ENCODE measurements around the gene KAT5. TPM values are rescaled to one million over a fixed set of nuclear protein-coding genes. Genes with fewer than 3 reads are reported as not detected.
"Not testable (repeated sequence)": the region's sequence is repeated elsewhere in the genome, so short reads cannot be mapped to it uniquely, and the experiment has no call there.

The KAT5 gene
- total RNA-seq, 1 donor from 2014 or later = 31.0 TPM

GRCh38 chr11:65672982-65673381, 39.1 kb upstream of the KAT5 start:
- Histone ChIP-seq H3K27me3 (no peaks in the 10 kb centered on the region), H3K9me3 (no peaks in the 10 kb centered on the region), H3K4me1 (no peaks in the 10 kb centered on the region), H3K27ac (no peak overlapping the region), H3K4me3 (no peak overlapping the region), H3K36me3 (no peaks in the 10 kb centered on the region)
- TF ChIP-seq CTCF (IDR thresholded peaks at IDR 0.05) = no peak
- intact Hi-C loops (cut with DNase I) = no loop called here
- no peak for DNase-seq (ENCODE audit: low spot score in 2 of 2)

DNA sequence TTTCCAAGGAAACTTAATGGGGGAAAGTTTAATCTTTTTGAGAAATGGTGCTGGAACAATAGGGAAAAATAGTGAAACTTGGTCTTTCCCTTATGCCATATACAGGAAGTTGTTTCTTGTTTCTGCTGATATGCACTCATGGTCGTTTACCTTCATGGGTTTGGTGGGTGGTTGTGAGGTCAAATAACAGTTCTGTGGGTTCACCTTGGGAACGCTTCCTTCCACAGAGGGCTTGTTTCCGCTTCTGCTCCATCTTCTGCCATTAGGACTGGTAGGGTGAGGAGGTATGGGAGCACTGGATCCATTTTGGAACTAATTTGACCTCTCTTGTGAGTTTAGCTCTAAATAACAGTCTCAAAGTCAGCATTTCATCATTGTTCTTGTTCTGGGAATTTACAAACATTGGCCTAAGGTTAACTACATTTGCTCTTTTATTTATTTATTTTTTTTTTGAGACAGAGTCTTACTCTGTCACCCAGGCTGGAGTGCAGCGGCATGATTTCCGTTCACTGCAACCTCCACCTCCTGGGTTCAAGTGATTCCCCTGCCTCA, 31.8 kb upstream of the KAT5 start:
- H3K4me1 ChIP-seq = no peaks in the 10 kb centered on the region
- no peak overlapping the region for H3K4me3 ChIP-seq
- no peaks in the 10 kb centered on the region for H3K36me3 ChIP-seq
- no peak for TF ChIP-seq CTCF (IDR thresholded peaks at IDR 0.05)
- H3K27ac ChIP-seq = no peak overlapping the region
- intact Hi-C loops (cut with DNase I) = no loop called here
- H3K27me3 ChIP-seq = no peaks in the 10 kb centered on the region
- H3K9me3 ChIP-seq = no peaks in the 10 kb centered on the region
- no peak for DNase-seq (ENCODE audit: low spot score in 2 of 2)

DNA sequence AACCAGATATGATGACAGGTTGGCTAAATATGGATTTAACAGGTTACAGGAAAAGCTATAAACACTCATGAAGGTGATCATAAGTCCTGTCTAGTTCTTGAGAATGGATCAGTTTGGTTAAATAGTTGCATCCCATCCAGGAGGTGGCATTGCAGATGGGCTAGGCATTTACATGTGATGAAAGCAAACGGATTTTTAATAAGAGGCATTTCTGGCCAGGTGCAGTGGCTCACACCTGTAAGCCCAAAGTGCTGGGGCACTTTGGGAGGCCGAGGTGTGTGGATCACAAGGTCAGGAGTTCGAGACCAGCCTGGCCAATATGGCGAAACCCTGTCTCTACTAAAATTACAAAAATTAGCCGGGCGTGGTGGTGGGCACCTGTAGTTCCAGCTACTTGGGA, 28.6 kb upstream of the KAT5 start:
- H3K36me3 ChIP-seq; H3K9me3 ChIP-seq; H3K27me3 ChIP-seq; H3K4me3 ChIP-seq; DNase-seq (ENCODE audit: low spot score in 2 of 2); H3K4me1 ChIP-seq; intact Hi-C loops (cut with DNase I); H3K27ac ChIP-seq: not testable (repeated sequence)

DNA sequence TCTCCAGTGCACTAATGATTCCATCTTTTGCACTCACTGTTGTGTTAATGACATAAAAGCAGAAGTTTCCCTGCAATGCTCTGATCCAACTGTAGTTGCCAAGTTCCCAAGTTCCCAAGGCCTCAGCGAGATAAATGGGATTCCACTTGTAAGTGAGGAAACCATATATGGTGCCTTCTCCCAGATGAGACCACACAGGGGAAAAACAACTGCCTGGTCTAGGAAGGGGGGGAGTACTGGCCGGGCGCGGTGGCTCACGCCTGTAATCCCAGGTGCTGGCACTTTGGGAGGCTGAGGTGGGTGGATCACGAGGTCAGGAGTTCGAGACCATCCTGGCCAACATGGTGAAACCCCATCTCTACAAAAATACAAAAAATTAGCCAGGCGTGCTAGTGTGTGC, 26.1 kb upstream of the KAT5 start:
- H3K27ac ChIP-seq = no peak overlapping the region
- no peaks in the 10 kb centered on the region for H3K4me1 ChIP-seq
- DNase-seq (ENCODE audit: low spot score in 2 of 2) = no peak
- intact Hi-C loops (cut with DNase I) = no loop called here
- no peak for TF ChIP-seq CTCF (IDR thresholded peaks at IDR 0.05)
- no peaks in the 10 kb centered on the region for H3K27me3 ChIP-seq
- H3K36me3 ChIP-seq = no peaks in the 10 kb centered on the region
- H3K4me3 ChIP-seq = no peak overlapping the region
- H3K9me3 ChIP-seq = no peaks in the 10 kb centered on the region

GRCh38 chr11:65691847-65692246, 20.2 kb upstream of the KAT5 start:
- H3K27ac ChIP-seq; H3K27me3 ChIP-seq; DNase-seq (ENCODE audit: low spot score in 2 of 2); intact Hi-C loops (cut with DNase I); H3K36me3 ChIP-seq; H3K9me3 ChIP-seq; H3K4me1 ChIP-seq; H3K4me3 ChIP-seq: not testable (repeated sequence)

DNA sequence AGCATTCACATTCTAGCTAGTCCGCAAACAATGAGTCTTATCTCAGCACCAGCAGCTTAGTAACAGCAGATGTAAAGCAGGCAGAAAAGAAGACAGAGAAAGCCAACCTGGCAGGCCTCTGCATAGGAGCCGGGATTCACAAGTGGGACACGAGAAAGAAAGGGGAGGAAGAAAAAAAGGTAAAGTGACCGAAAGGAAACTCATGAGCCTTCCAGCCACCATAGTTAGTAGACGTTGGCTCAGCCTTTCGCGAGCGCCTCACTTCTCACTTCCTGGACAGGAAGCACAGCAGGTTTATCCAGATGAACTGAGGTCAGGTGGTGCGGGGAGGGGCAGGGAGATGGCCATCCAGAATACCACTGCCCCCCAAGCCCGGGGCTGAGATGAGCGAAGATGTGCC, 19.7 kb upstream of the KAT5 start:
- DNase-seq (ENCODE audit: low spot score in 2 of 2) = no peak
- intact Hi-C loops (cut with DNase I) = no loop called here
- no peak overlapping the region for H3K27ac ChIP-seq
- no peaks in the 10 kb centered on the region for H3K36me3 ChIP-seq
- H3K4me3 ChIP-seq = no peak overlapping the region
- H3K4me1 ChIP-seq = no peaks in the 10 kb centered on the region
- H3K9me3 ChIP-seq = no peaks in the 10 kb centered on the region
- TF ChIP-seq CTCF (IDR thresholded peaks at IDR 0.05) = no peak
- no peaks in the 10 kb centered on the region for H3K27me3 ChIP-seq

Data from ascending aorta (tissue), 2 donors.